ENCODE measurements around the gene TBK1. TPM values are rescaled to one million over a fixed set of nuclear protein-coding genes. Genes with fewer than 3 reads are reported as not detected.

Gene TBK1
- 26.1 TPM for total RNA-seq

GRCh38 chr12:64451687-64452558 is at the start of gene TBK1:
Gene TBK1 (plus strand): TSS chr12:64452120. CDS start chr12:64455871, 3,751 bp downstream.
- peak; percentile 91 for DNase-seq (ENCODE audit: low spot score)

- DNase-seq (ENCODE audit: low spot score) = no peak
Measured at GRCh38 chr12:64402181-64402580, 49.7 kb upstream of the TBK1 start.

GRCh38 chr12:64403707-64404469 is 48.0 kb upstream of the TBK1 start, which contains the start of gene XPOT:
Gene XPOT (plus strand): TSS chr12:64404392. CDS start chr12:64410036, 5,644 bp downstream.
- DNase-seq (ENCODE audit: low spot score) = peak; percentile 94

GRCh38 chr12:64404470-64405256 is 47.3 kb upstream of the TBK1 start:
- peak; percentile 78 for DNase-seq (ENCODE audit: low spot score)

GRCh38 chr12:64407342-64408223 is 44.3 kb upstream of the TBK1 start:
- no peak for DNase-seq (ENCODE audit: low spot score)

GRCh38 chr12:64411427-64411826 is 40.5 kb upstream of the TBK1 start:
- DNase-seq (ENCODE audit: low spot score) = no peak

GRCh38 chr12:64412459-64412858 is 39.5 kb upstream of the TBK1 start:
- no peak for DNase-seq (ENCODE audit: low spot score)

GRCh38 chr12:64413884-64414283 is 38.0 kb upstream of the TBK1 start:
- DNase-seq (ENCODE audit: low spot score) = no peak

- DNase-seq (ENCODE audit: low spot score) = no peak
Measured at GRCh38 chr12:64418209-64418608, 33.7 kb upstream of the TBK1 start.

GRCh38 chr12:64419696-64420095 is 32.2 kb upstream of the TBK1 start:
- DNase-seq (ENCODE audit: low spot score) = no peak

- no peak for DNase-seq (ENCODE audit: low spot score)
Measured at GRCh38 chr12:64427988-64428387, 23.9 kb upstream of the TBK1 start.

- no peak for DNase-seq (ENCODE audit: low spot score)
Measured at GRCh38 chr12:64428956-64429355, 23.0 kb upstream of the TBK1 start.

- no peak for DNase-seq (ENCODE audit: low spot score)
Measured at GRCh38 chr12:64430886-64431285, 21.0 kb upstream of the TBK1 start.

- no peak for DNase-seq (ENCODE audit: low spot score)
Measured at GRCh38 chr12:64431791-64432190, 20.1 kb upstream of the TBK1 start.

GRCh38 chr12:64433915-64434314 is 18.0 kb upstream of the TBK1 start:
- no peak for DNase-seq (ENCODE audit: low spot score)

- no peak for DNase-seq (ENCODE audit: low spot score)
Measured at GRCh38 chr12:64440100-64440499, 11.8 kb upstream of the TBK1 start.

GRCh38 chr12:64445490-64445889 is 6.4 kb upstream of the TBK1 start:
- DNase-seq (ENCODE audit: low spot score) = no peak

GRCh38 chr12:64446295-64446694 is 5.6 kb upstream of the TBK1 start:
- no peak for DNase-seq (ENCODE audit: low spot score)

- DNase-seq (ENCODE audit: low spot score) = no peak
Measured at GRCh38 chr12:64450057-64450640, 1.8 kb upstream of the TBK1 start.

GRCh38 chr12:64450711-64451486 is 1.0 kb upstream of the TBK1 start:
- DNase-seq (ENCODE audit: low spot score) = no peak
